ENCODE measurements around the gene FAM98C.

DNA sequence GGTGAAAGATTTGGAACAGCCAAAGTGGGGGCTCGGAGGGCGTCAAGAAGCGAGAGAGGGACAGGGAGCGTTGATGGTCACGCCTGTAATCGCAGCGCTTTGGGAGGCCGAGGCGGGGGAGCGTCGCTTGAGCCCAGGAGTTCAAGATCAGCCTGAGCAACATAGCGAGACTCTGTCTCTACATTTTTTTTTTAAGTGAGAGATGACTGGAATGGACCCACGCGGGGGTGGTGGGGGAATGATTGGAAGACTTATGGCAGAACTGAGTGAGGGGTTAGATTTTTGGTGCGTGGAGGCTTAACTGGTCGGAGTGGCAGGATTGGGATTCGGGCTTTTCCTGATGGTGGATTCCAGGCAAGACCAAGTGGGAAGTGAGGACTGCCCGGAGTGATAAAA is 27.8 kb upstream of the FAM98C start:
- TF ChIP-seq, protein P1, sequence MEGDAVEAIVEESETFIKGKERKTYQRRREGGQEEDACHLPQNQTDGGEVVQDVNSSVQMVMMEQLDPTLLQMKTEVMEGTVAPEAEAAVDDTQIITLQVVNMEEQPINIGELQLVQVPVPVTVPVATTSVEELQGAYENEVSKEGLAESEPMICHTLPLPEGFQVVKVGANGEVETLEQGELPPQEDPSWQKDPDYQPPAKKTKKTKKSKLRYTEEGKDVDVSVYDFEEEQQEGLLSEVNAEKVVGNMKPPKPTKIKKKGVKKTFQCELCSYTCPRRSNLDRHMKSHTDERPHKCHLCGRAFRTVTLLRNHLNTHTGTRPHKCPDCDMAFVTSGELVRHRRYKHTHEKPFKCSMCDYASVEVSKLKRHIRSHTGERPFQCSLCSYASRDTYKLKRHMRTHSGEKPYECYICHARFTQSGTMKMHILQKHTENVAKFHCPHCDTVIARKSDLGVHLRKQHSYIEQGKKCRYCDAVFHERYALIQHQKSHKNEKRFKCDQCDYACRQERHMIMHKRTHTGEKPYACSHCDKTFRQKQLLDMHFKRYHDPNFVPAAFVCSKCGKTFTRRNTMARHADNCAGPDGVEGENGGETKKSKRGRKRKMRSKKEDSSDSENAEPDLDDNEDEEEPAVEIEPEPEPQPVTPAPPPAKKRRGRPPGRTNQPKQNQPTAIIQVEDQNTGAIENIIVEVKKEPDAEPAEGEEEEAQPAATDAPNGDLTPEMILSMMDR (IDR thresholded peaks at IDR 0.05; ENCODE audit: low read depth, low read length) = no peak
- no peak for TF ChIP-seq POLR2A (IDR thresholded peaks at IDR 0.05; ENCODE audit: extremely low read depth, insufficient read length)
- TF ChIP-seq, protein P2, sequence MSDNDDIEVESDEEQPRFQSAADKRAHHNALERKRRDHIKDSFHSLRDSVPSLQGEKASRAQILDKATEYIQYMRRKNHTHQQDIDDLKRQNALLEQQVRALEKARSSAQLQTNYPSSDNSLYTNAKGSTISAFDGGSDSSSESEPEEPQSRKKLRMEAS (IDR thresholded peaks at IDR 0.05; ENCODE audit: low read depth, low read length) = no peak
- no peak for TF ChIP-seq MYC (IDR thresholded peaks at IDR 0.05; ENCODE audit: low read depth, low read length)
